GM23338 (cell line): ENCODE data around the gene TUBB3. TPM values are rescaled to one million over a fixed set of nuclear protein-coding genes. Genes with fewer than 3 reads are reported as not detected.

ENCODE experiments used
- ATAC-seq: fragments of 200-7000 bp; cut with Tn5 transposase; 3 replicates; pipeline ENCODE4 v1.9.1; 2020
- DNase-seq: peaks from one replicate; pipeline ENCODE4 v3.0.0-alpha.2; 2015; ENCODE audit warnings: low spot score
- H2AFZ ChIP-seq: fragments of 200-600 bp; sonication (generic); 2 replicates; pipeline ENCODE4 v1.8.0; 2016; ENCODE audit warnings: antibody characterized with exemption, mild to moderate bottlenecking, moderate library complexity
- H3F3A ChIP-seq: fragments of 200-600 bp; sonication (generic); replicated peaks from 2 replicates; pipeline ENCODE4 v1.8.0; 2017; ENCODE audit warnings: antibody characterized with exemption, mixed run types, low read depth
- H3K27ac ChIP-seq: fragments of 200-600 bp; sonication (generic); 2 replicates; pipeline ENCODE4 v1.6.1; 2016; ENCODE audit warnings: low read depth
- H3K27me3 ChIP-seq: fragments of 200-600 bp; sonication (generic); 2 replicates; pipeline ENCODE4 v1.8.0; 2016; ENCODE audit warnings: mild to moderate bottlenecking, mixed run types, moderate library complexity; ENCODE audit not compliant: insufficient read depth
- H3K36me3 ChIP-seq: fragments of 200-600 bp; sonication (generic); 2 replicates; pipeline ENCODE4 v1.8.0; 2016; ENCODE audit warnings: mild to moderate bottlenecking; ENCODE audit not compliant: insufficient read depth
- H3K4me1 ChIP-seq: fragments of 200-600 bp; sonication (generic); 2 replicates; pipeline ENCODE4 v1.8.0; 2016; ENCODE audit warnings: mild to moderate bottlenecking, moderate library complexity; ENCODE audit not compliant: insufficient read depth
- H3K4me2 ChIP-seq: fragments of 200-600 bp; sonication (generic); 2 replicates; pipeline ENCODE4 v1.7.1; 2017; ENCODE audit warnings: mixed run types
- H3K4me3 ChIP-seq: fragments of 200-600 bp; sonication (generic); 2 replicates; pipeline ENCODE4 v1.6.1; 2016; ENCODE audit warnings: mixed run types
- H3K79me2 ChIP-seq: fragments of 200-600 bp; sonication (generic); replicated peaks from 2 replicates; pipeline ENCODE4 v1.8.0; 2017; ENCODE audit warnings: mild to moderate bottlenecking; ENCODE audit not compliant: insufficient read depth
- H3K9me2 ChIP-seq: fragments of 200-600 bp; sonication (generic); 2 replicates; pipeline ENCODE4 v1.8.0; 2017; ENCODE audit not compliant: insufficient read depth
- H4K20me1 ChIP-seq: fragments of 200-600 bp; sonication (generic); replicated peaks from 2 replicates; pipeline ENCODE4 v1.8.0; 2017; ENCODE audit warnings: mild to moderate bottlenecking; ENCODE audit not compliant: insufficient read depth
- H3K27ac Mint-ChIP-seq: 2 replicates; pipeline ENCODE4 v1.8.0; 2020; ENCODE audit warnings: inconsistent platforms, mild to moderate bottlenecking, moderate library complexity, mixed read lengths
- H3K27me3 Mint-ChIP-seq: 3 replicates; pipeline ENCODE4 v1.8.0; 2022; ENCODE audit warnings: low read depth, mild to moderate bottlenecking, moderate library complexity, mixed read lengths, inconsistent platforms; ENCODE audit not compliant: insufficient read depth, poor library complexity
- H3K36me3 Mint-ChIP-seq: 3 replicates; pipeline ENCODE4 v1.8.0; 2021; ENCODE audit warnings: low read depth, mild to moderate bottlenecking, inconsistent platforms, moderate library complexity, mixed read lengths
- H3K4me1 Mint-ChIP-seq: 3 replicates; pipeline ENCODE4 v1.8.0; 2020; ENCODE audit warnings: mild to moderate bottlenecking, inconsistent platforms, mixed read lengths
- H3K4me3 Mint-ChIP-seq: 3 replicates; pipeline ENCODE4 v1.8.0; 2021; ENCODE audit warnings: moderate library complexity, mild to moderate bottlenecking, inconsistent platforms, mixed read lengths
- H3K9me3 Mint-ChIP-seq: 3 replicates; pipeline ENCODE4 v1.8.0; 2020; ENCODE audit warnings: moderate library complexity, mild to moderate bottlenecking, inconsistent platforms, mixed read lengths
- CREB1 ChIP-seq: fragments of 250-450 bp; sonication (Bioruptor Pico); IDR thresholded peaks from 2 replicates; pipeline ENCODE4 v1.5.0; 2020; ENCODE audit warnings: low read depth, mild to moderate bottlenecking, moderate library complexity
- EZH2 ChIP-seq: fragments of 200-600 bp; sonication (generic); IDR thresholded peaks from one replicate; pipeline ENCODE4 v1.8.0; 2017; ENCODE audit warnings: antibody characterized with exemption, mild to moderate bottlenecking, low read depth; ENCODE audit not compliant: unreplicated experiment
- EZH2phosphoT487 ChIP-seq: fragments of 200-600 bp; sonication (generic); IDR thresholded peaks from one replicate; pipeline ENCODE4 v1.8.1; 2018; ENCODE audit warnings: antibody characterized with exemption; ENCODE audit not compliant: unreplicated experiment
- JUNB ChIP-seq: IDR thresholded peaks from one replicate; pipeline ENCODE4 v1.6.1; 2016; ENCODE audit warnings: antibody characterized with exemption; ENCODE audit not compliant: unreplicated experiment
- NANOG ChIP-seq: IDR thresholded peaks from 2 replicates; pipeline ENCODE4 v1.6.1; 2016; ENCODE audit warnings: antibody characterized with exemption, borderline replicate concordance
- POLR2AphosphoS5 ChIP-seq: IDR thresholded peaks from 2 replicates; pipeline ENCODE4 v1.6.1; 2016; ENCODE audit warnings: antibody characterized with exemption, low read depth
- ZNF331 ChIP-seq: fragments of 250-450 bp; sonication (Bioruptor Pico); IDR thresholded peaks from 2 replicates; pipeline ENCODE4 v1.5.0; 2020; ENCODE audit warnings: low read depth, mild to moderate bottlenecking, moderate library complexity
- polyA plus RNA-seq: library from polyadenylated mRNA; unstranded; fragments of >200 nt; fragmentation: Nextera tagmentation; extraction: Ambion mirVana; gene quantifications from 2 replicates; pipeline ENCODE4 v1.2.1, GENCODE V29; 2016
- total RNA-seq: library from RNA; depleted of rRNA; stranded (reverse); fragments of >200 nt; shearing (Covaris generic); gene quantifications from 2 replicates; pipeline ENCODE4 v1.2.3, GENCODE V29; 2014
- TF ChIP-seq, protein P1 (sequence below): IDR thresholded peaks from 2 replicates; pipeline ENCODE4 v1.6.1; 2016; ENCODE audit warnings: antibody characterized with exemption
- TF ChIP-seq, protein P2 (sequence below): IDR thresholded peaks from one replicate; pipeline ENCODE4 v1.6.1; 2018; ENCODE audit warnings: antibody characterized with exemption; ENCODE audit not compliant: unreplicated experiment
- TF ChIP-seq, protein P3 (sequence below), 2 experiments: fragments of 200-600 bp in 1 of 2; sonication (generic) in 1 of 2; conservative IDR thresholded peaks; 2 replicates each; pipeline versions ENCODE4 v1.5.1 to v1.6.1; 2016 to 2017; ENCODE audit warnings: antibody characterized with exemption in 2 of 2, low read depth in 2 of 2, mild to moderate bottlenecking in 2 of 2, moderate library complexity in 1 of 2

Gene TUBB3
- total and polyA plus RNA-seq, 2 experiments from 2014 or later: 149 to 443 TPM

- H3K27ac Mint-ChIP-seq: no peak overlapping the region
- H3K27me3 ChIP-seq: no peaks in the 10 kb centered on the region
- no peak for ATAC-seq
- no peak overlapping the region for H3K4me3 ChIP-seq
- H3K27me3 Mint-ChIP-seq: peaks cover 17% of the 10 kb centered on the region
- no peak for DNase-seq
- no peak overlapping the region for H3K4me2 ChIP-seq
- H3K4me1 Mint-ChIP-seq: 0 out of 3 replicates have a peak, but pooled peaks cover 4% of the 10 kb centered on the region
- H4K20me1 ChIP-seq: no peaks in the 10 kb centered on the region
- H3K27ac ChIP-seq: no peak overlapping the region
- no peak overlapping the region for H2AFZ ChIP-seq
- no peaks in the 10 kb centered on the region for H3K79me2 ChIP-seq
- H3K9me3 Mint-ChIP-seq: peaks cover 18% of the 10 kb centered on the region
- 0 out of 2 replicates have a peak, but pooled peaks cover 4% of the 10 kb centered on the region for H3K4me1 ChIP-seq
- no peaks in the 10 kb centered on the region for H3K9me2 ChIP-seq
- H3K4me3 Mint-ChIP-seq: no peak overlapping the region
- H3F3A ChIP-seq: 0 out of 2 replicates have a peak, but pooled peaks cover 12% of the 10 kb centered on the region
- peaks cover 50% of the 10 kb centered on the region for H3K36me3 Mint-ChIP-seq
- TF ChIP-seq, protein P1, sequence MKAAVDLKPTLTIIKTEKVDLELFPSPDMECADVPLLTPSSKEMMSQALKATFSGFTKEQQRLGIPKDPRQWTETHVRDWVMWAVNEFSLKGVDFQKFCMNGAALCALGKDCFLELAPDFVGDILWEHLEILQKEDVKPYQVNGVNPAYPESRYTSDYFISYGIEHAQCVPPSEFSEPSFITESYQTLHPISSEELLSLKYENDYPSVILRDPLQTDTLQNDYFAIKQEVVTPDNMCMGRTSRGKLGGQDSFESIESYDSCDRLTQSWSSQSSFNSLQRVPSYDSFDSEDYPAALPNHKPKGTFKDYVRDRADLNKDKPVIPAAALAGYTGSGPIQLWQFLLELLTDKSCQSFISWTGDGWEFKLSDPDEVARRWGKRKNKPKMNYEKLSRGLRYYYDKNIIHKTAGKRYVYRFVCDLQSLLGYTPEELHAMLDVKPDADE: no peak
- no peak for TF ChIP-seq EZH2
- no peak for TF ChIP-seq ZNF331 (CRISPR knock-in tag)
- TF ChIP-seq, protein P2, sequence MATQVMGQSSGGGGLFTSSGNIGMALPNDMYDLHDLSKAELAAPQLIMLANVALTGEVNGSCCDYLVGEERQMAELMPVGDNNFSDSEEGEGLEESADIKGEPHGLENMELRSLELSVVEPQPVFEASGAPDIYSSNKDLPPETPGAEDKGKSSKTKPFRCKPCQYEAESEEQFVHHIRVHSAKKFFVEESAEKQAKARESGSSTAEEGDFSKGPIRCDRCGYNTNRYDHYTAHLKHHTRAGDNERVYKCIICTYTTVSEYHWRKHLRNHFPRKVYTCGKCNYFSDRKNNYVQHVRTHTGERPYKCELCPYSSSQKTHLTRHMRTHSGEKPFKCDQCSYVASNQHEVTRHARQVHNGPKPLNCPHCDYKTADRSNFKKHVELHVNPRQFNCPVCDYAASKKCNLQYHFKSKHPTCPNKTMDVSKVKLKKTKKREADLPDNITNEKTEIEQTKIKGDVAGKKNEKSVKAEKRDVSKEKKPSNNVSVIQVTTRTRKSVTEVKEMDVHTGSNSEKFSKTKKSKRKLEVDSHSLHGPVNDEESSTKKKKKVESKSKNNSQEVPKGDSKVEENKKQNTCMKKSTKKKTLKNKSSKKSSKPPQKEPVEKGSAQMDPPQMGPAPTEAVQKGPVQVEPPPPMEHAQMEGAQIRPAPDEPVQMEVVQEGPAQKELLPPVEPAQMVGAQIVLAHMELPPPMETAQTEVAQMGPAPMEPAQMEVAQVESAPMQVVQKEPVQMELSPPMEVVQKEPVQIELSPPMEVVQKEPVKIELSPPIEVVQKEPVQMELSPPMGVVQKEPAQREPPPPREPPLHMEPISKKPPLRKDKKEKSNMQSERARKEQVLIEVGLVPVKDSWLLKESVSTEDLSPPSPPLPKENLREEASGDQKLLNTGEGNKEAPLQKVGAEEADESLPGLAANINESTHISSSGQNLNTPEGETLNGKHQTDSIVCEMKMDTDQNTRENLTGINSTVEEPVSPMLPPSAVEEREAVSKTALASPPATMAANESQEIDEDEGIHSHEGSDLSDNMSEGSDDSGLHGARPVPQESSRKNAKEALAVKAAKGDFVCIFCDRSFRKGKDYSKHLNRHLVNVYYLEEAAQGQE: no peak
- no peaks in the 10 kb centered on the region; the same call in 1 of the 2 replicates for H3K36me3 ChIP-seq
These were observed 15.9 kb upstream of the TUBB3 start for GRCh38 chr16:89907055-89907814.

DNA sequence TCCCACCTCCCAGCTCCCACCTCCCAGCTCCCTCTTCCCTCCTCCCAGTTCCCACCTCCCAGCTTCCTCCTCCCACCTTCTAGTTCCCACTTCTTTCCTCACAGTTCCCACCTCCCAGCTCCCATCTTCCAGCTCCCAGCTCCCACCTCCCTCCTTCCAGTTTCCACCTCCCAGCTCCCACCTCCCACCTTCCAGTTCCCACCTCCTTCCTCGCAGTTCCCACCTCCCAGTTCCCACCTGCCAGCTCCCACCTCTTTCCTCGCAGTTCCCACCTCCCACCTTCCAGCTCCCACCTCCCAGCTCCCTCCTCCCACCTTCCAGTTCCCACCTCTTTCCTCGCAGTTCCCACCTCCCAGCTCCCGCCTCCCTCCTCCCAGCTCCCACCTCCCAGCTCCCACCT lies 14.9 kb upstream of the TUBB3 start:
- no peak overlapping the region for H2AFZ ChIP-seq
- 0 out of 2 replicates have a peak, but pooled peaks cover 4% of the 10 kb centered on the region for H3K4me1 ChIP-seq
- no peaks in the 10 kb centered on the region for H3K27me3 ChIP-seq
- no peak overlapping the region for H3K4me3 Mint-ChIP-seq
- 0 out of 2 replicates have a peak, but pooled peaks cover 12% of the 10 kb centered on the region for H3F3A ChIP-seq
- no peak overlapping the region for H3K4me3 ChIP-seq
- H4K20me1 ChIP-seq: no peaks in the 10 kb centered on the region
- H3K9me2 ChIP-seq: no peaks in the 10 kb centered on the region
- peaks cover 18% of the 10 kb centered on the region for H3K9me3 Mint-ChIP-seq
- peaks cover 18% of the 10 kb centered on the region for H3K27me3 Mint-ChIP-seq
- no peaks in the 10 kb centered on the region; the same call in 1 of the 2 replicates for H3K36me3 ChIP-seq
- no peak overlapping the region for H3K4me2 ChIP-seq
- no peaks in the 10 kb centered on the region for H3K79me2 ChIP-seq
- 0 out of 3 replicates have a peak, but pooled peaks cover 4% of the 10 kb centered on the region for H3K4me1 Mint-ChIP-seq
- no peak overlapping the region for H3K27ac ChIP-seq
- H3K36me3 Mint-ChIP-seq: peaks cover 50% of the 10 kb centered on the region
- H3K27ac Mint-ChIP-seq: no peak overlapping the region
- DNase-seq (no peak), ATAC-seq (no peak)
- no peak for TF ChIP-seq EZH2phosphoT487
- TF ChIP-seq, protein P2: no peak
- TF ChIP-seq JUNB: no peak
- no peak for TF ChIP-seq EZH2
- no peak for TF ChIP-seq ZNF331 (CRISPR knock-in tag)
- TF ChIP-seq, protein P3, sequence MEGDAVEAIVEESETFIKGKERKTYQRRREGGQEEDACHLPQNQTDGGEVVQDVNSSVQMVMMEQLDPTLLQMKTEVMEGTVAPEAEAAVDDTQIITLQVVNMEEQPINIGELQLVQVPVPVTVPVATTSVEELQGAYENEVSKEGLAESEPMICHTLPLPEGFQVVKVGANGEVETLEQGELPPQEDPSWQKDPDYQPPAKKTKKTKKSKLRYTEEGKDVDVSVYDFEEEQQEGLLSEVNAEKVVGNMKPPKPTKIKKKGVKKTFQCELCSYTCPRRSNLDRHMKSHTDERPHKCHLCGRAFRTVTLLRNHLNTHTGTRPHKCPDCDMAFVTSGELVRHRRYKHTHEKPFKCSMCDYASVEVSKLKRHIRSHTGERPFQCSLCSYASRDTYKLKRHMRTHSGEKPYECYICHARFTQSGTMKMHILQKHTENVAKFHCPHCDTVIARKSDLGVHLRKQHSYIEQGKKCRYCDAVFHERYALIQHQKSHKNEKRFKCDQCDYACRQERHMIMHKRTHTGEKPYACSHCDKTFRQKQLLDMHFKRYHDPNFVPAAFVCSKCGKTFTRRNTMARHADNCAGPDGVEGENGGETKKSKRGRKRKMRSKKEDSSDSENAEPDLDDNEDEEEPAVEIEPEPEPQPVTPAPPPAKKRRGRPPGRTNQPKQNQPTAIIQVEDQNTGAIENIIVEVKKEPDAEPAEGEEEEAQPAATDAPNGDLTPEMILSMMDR (conservative IDR thresholded peaks at IDR 0.05; ENCODE audit: low read depth in 2 of 2): no peak
- TF ChIP-seq, protein P1: no peak
- TF ChIP-seq POLR2AphosphoS5: no peak
- no peak for TF ChIP-seq NANOG
- no peak for TF ChIP-seq CREB1
